HepG2 (cell line): ENCODE measurements around the gene TAF12. TPM values are rescaled to one million over a fixed set of nuclear protein-coding genes. Genes with fewer than 3 reads are reported as not detected.

Source experiments
- CHD4 ChIP-seq: fragments of 200-600 bp; sonication (generic); IDR thresholded peaks from 2 replicates; pipeline ENCODE4 v1.7.0; 2017; ENCODE audit warnings: mild to moderate bottlenecking, low read length, borderline replicate concordance
- ELF1 ChIP-seq: sonication (generic); formaldehyde crosslinking; IDR thresholded peaks from 2 replicates; pipeline ENCODE4 v1.4.0; 2020; ENCODE audit warnings: missing genetic modification reagents
- FLYWCH1 ChIP-seq: sonication (generic); formaldehyde crosslinking; IDR thresholded peaks from 2 replicates; pipeline ENCODE4 v1.8.1; 2023; ENCODE audit warnings: mild to moderate bottlenecking, missing genetic modification reagents
- HNRNPUL1 ChIP-seq: fragments of 200-400 bp; formaldehyde crosslinking; IDR thresholded peaks from 2 replicates; pipeline ENCODE4 v1.6.1; 2017; ENCODE audit warnings: low read depth, mild to moderate bottlenecking, low read length, moderate library complexity
- KLF11 ChIP-seq: IDR thresholded peaks from 2 replicates; pipeline ENCODE4 v1.6.1; 2016; ENCODE audit warnings: missing compliant biosample characterization
- KMT2B ChIP-seq: IDR thresholded peaks from 2 replicates; pipeline ENCODE4 v1.6.1; 2016; ENCODE audit warnings: missing genetic modification reagents, missing compliant biosample characterization
- PLRG1 ChIP-seq: fragments of 450-650 bp; conservative IDR thresholded peaks from 2 replicates; pipeline ENCODE4 v1.6.1; 2016
- RARG ChIP-seq: sonication (generic); formaldehyde crosslinking; IDR thresholded peaks from 2 replicates; pipeline ENCODE4 v1.4.0; 2020; ENCODE audit warnings: low read depth, mild to moderate bottlenecking, missing genetic modification reagents
- RFXANK ChIP-seq: IDR thresholded peaks from 2 replicates; pipeline ENCODE4 v1.6.1; 2016
- RXRB ChIP-seq: IDR thresholded peaks from 2 replicates; pipeline ENCODE4 v1.6.1; 2016; ENCODE audit warnings: borderline replicate concordance, missing genetic modification reagents, missing compliant biosample characterization
- SIN3A ChIP-seq: IDR thresholded peaks from 2 replicates; pipeline ENCODE4 v1.6.1; 2011; ENCODE audit warnings: low read depth, mild to moderate bottlenecking, control low read depth, low read length, borderline replicate concordance
- SKI ChIP-seq: fragments of 450-650 bp; IDR thresholded peaks from one replicate; pipeline ENCODE4 v1.6.1; 2018; ENCODE audit warnings: mild to moderate bottlenecking; ENCODE audit not compliant: partially characterized antibody
- SP140L ChIP-seq: sonication (generic); formaldehyde crosslinking; IDR thresholded peaks from 2 replicates; pipeline ENCODE4 v1.4.0; 2020; ENCODE audit warnings: missing genetic modification reagents, borderline replicate concordance
- SPEN ChIP-seq: sonication (generic); formaldehyde crosslinking; IDR thresholded peaks from 2 replicates; pipeline ENCODE4 v1.5.1; 2020; ENCODE audit warnings: low read depth, mild to moderate bottlenecking, missing genetic modification reagents
- THAP11 ChIP-seq: IDR thresholded peaks from 2 replicates; pipeline ENCODE4 v1.6.1; 2016; ENCODE audit warnings: missing biosample characterization, missing genetic modification reagents
- ZNF317 ChIP-seq: sonication (generic); formaldehyde crosslinking; IDR thresholded peaks from 2 replicates; pipeline ENCODE4 v1.5.0; 2020; ENCODE audit warnings: mild to moderate bottlenecking, missing genetic modification reagents
- ZNF550 ChIP-seq: sonication (generic); formaldehyde crosslinking; IDR thresholded peaks from 2 replicates; pipeline ENCODE4 v1.4.0; 2020; ENCODE audit warnings: mild to moderate bottlenecking, missing genetic modification reagents, borderline replicate concordance
- ZNF576 ChIP-seq: sonication (generic); formaldehyde crosslinking; IDR thresholded peaks from 2 replicates; pipeline ENCODE4 v1.4.0; 2020; ENCODE audit warnings: mild to moderate bottlenecking, missing genetic modification reagents
- ZNF709 ChIP-seq: sonication (generic); formaldehyde crosslinking; IDR thresholded peaks from 2 replicates; pipeline ENCODE4 v1.5.0; 2020; ENCODE audit warnings: mild to moderate bottlenecking, missing genetic modification reagents
- ZNF766 ChIP-seq: sonication (generic); formaldehyde crosslinking; IDR thresholded peaks from 2 replicates; pipeline ENCODE4 v1.5.0; 2020; ENCODE audit warnings: missing genetic modification reagents, borderline replicate concordance
- ZSCAN25 ChIP-seq: sonication (generic); formaldehyde crosslinking; IDR thresholded peaks from 2 replicates; pipeline ENCODE4 v1.8.0; 2022; ENCODE audit warnings: mild to moderate bottlenecking, missing genetic modification reagents
- polyA plus RNA-seq, 8 experiments: library from polyadenylated mRNA; depleted of rRNA in 3 of 8; stranded (reverse) in 7 of 8; unstranded in 1 of 8; fragments of >200 nt; fragmentation: Illumina TruSeq in 4 of 8; extraction: Trizol in 4 of 8; gene quantifications; 2 replicates each; pipeline versions ENCODE4 v1.2.1 to v1.2.3, GENCODE V29; 2011 to 2016; ENCODE audit warnings: low read depth in 4 of 8, missing spikeins in 1 of 8, mixed read lengths in 1 of 8; ENCODE audit not compliant: insufficient read depth in 1 of 8
- total RNA-seq, 5 experiments: library from RNA; depleted of rRNA; stranded (reverse); fragments of >200 nt; fragmentation: Illumina TruSeq; extraction: Trizol; gene quantifications; 2 replicates each; pipeline ENCODE4 v1.2.3, GENCODE V29; 2016; ENCODE audit warnings: low read depth in 1 of 5
- TF ChIP-seq, protein P1 (sequence below): sonication (generic); formaldehyde crosslinking; IDR thresholded peaks from 2 replicates; pipeline ENCODE4 v1.9.0; 2021; ENCODE audit warnings: missing genetic modification reagents, borderline replicate concordance
- TF ChIP-seq, protein P2 (sequence below), 2 experiments: sonication (generic) in 1 of 2; formaldehyde crosslinking in 1 of 2; IDR thresholded peaks; 2 replicates each; pipeline versions ENCODE4 v1.5.1 to v1.6.1; 2011 to 2020; ENCODE audit warnings: borderline replicate concordance in 1 of 2, low read depth in 1 of 2, low read length in 1 of 2, mild to moderate bottlenecking in 1 of 2, missing genetic modification reagents in 1 of 2, moderate library complexity in 1 of 2
- TF ChIP-seq, protein P3 (sequence below): sonication (generic); formaldehyde crosslinking; IDR thresholded peaks from 2 replicates; pipeline ENCODE4 v1.8.0; 2022; ENCODE audit warnings: mild to moderate bottlenecking, missing genetic modification reagents

The TAF12 gene
- total and polyA plus RNA-seq, 2 of the 13 experiments (the other 11 are each of a cell fraction or from before 2014, with no cell fraction given) = 16.3 to 17.1 TPM

DNA sequence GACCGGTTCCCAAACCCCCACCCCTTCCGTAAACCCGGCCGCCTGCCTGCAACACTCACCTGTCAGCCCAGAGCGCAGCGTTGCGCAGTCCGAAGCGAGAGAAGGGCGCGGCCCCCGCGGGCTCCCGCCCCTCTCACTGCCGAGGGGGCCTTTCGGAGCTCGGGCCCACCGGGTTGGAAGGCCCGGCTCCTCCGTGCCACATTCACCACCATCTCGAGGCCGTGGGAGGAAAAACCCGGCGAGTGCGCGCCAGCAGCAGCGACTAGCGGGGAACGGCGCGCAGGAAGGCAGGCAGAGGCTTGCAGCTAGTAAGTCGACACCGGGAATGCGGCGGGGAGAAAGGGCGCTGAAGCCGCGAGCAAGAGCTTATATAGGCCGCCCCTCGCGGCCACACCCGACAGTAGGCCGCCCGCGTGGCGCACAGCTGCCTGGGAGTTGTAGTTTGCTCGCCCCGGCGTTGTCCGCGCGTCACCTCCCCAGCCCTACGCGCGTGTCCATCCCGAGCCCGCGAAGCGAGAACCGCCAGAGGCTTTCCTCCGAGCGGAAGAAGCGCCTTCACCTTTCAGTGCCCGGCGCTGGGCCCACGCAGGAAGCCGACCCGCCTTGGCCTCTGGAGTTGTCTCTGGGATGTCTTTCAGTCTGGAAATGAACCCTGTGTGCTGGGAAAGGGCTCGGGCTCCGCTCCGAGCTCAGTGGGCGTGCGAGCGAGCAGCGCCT, 61.2 kb downstream of the TAF12 start (continued):
- TF ChIP-seq, protein P1, sequence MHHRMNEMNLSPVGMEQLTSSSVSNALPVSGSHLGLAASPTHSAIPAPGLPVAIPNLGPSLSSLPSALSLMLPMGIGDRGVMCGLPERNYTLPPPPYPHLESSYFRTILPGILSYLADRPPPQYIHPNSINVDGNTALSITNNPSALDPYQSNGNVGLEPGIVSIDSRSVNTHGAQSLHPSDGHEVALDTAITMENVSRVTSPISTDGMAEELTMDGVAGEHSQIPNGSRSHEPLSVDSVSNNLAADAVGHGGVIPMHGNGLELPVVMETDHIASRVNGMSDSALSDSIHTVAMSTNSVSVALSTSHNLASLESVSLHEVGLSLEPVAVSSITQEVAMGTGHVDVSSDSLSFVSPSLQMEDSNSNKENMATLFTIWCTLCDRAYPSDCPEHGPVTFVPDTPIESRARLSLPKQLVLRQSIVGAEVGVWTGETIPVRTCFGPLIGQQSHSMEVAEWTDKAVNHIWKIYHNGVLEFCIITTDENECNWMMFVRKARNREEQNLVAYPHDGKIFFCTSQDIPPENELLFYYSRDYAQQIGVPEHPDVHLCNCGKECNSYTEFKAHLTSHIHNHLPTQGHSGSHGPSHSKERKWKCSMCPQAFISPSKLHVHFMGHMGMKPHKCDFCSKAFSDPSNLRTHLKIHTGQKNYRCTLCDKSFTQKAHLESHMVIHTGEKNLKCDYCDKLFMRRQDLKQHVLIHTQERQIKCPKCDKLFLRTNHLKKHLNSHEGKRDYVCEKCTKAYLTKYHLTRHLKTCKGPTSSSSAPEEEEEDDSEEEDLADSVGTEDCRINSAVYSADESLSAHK = peak; percentile 42; the same call in 1 of the 2 replicates
- TF ChIP-seq ZNF576 (CRISPR knock-in tag) (0 out of 2 replicates have a peak, but pooled peaks have one; percentile 27), SIN3A (peak; percentile 94; the same call in 1 of the 2 replicates), ZSCAN25 (CRISPR knock-in tag) (peak; percentile 81; the same call in 1 of the 2 replicates), SP140L (CRISPR knock-in tag) (peak; percentile 50; the same call in 1 of the 2 replicates), RXRB (CRISPR knock-in tag) (peak; percentile 60; the same call in 1 of the 2 replicates), ZNF550 (CRISPR knock-in tag) (no peak), SKI (no peak), ELF1 (CRISPR knock-in tag) (peak; percentile 66), PLRG1 (no peak), ZNF766 (CRISPR knock-in tag) (peak; percentile 86; the same call in 1 of the 2 replicates), ZNF709 (CRISPR knock-in tag) (peak; percentile 92), ZNF317 (CRISPR knock-in tag) (peak; percentile 54; the same call in 1 of the 2 replicates), KLF11 (CRISPR knock-in tag) (peak; percentile 78; the same call in 1 of the 2 replicates), RARG (CRISPR knock-in tag) (peak; percentile 66; the same call in 1 of the 2 replicates), CHD4 (no peak), SPEN (peak; percentile 88), HNRNPUL1 (peak; percentile 71; the same call in 1 of the 2 replicates), THAP11 (peak; percentile 100), RFXANK (peak; percentile 55; the same call in 1 of the 2 replicates), KMT2B (peak; percentile 76), FLYWCH1 (no peak)
- TF ChIP-seq, protein P2, sequence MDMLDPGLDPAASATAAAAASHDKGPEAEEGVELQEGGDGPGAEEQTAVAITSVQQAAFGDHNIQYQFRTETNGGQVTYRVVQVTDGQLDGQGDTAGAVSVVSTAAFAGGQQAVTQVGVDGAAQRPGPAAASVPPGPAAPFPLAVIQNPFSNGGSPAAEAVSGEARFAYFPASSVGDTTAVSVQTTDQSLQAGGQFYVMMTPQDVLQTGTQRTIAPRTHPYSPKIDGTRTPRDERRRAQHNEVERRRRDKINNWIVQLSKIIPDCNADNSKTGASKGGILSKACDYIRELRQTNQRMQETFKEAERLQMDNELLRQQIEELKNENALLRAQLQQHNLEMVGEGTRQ (IDR thresholded peaks at IDR 0.05; ENCODE audit: low read depth, low read length) = no peak
- TF ChIP-seq, protein P2 (CRISPR knock-in tag; IDR thresholded peaks at IDR 0.05; ENCODE audit: borderline replicate concordance) = peak; percentile 72; the same call in 1 of the 2 replicates
- TF ChIP-seq, protein P3, sequence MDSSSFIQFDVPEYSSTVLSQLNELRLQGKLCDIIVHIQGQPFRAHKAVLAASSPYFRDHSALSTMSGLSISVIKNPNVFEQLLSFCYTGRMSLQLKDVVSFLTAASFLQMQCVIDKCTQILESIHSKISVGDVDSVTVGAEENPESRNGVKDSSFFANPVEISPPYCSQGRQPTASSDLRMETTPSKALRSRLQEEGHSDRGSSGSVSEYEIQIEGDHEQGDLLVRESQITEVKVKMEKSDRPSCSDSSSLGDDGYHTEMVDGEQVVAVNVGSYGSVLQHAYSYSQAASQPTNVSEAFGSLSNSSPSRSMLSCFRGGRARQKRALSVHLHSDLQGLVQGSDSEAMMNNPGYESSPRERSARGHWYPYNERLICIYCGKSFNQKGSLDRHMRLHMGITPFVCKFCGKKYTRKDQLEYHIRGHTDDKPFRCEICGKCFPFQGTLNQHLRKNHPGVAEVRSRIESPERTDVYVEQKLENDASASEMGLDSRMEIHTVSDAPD (CRISPR knock-in tag) = peak; percentile 84; the same call in 1 of the 2 replicates
